ENCODE measurements around the gene INPP4A. TPM values are rescaled to one million over a fixed set of nuclear protein-coding genes. Genes with fewer than 3 reads are reported as not detected.

Gene INPP4A
- total and polyA plus RNA-seq, 2 of the 13 experiments (the other 11 are each of a cell fraction or from before 2014, with no cell fraction given): 10.1 to 10.9 TPM

DNA sequence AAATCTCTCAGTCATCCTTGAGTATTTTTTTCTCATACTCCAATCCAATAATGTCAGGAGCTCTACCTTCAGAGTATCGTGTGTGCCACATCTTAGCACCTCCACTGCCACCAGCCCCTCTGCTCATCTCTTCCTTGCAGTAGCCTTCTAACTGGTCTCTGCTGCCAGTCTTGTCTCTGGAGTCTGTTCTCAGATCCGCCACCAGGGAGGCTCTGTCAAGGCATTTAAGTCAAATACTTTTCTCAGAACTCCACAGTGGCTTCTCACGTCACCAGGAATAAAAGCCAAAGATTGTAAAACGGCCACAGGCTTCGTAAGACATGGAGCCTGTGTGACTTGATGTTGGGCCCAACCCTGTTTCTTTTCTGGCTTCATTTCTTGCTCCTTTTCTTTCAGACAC, 170.8 kb downstream of the INPP4A start:
- BruUV-seq (replicated peaks): no TSS peak
- H4K20me1 ChIP-seq (ENCODE audit: insufficient read depth, low read length): no peaks in the 10 kb centered on the region; the same call in 1 of the 2 replicates
- DNase-seq (ENCODE audit: low spot score): no peak
- 0 out of 2 replicates have a peak, but pooled peaks have one; percentile 16 for TF ChIP-seq POLR2AphosphoS5 (IDR thresholded peaks at IDR 0.05; ENCODE audit: low read depth, low read length)
- TF ChIP-seq ZNF773 (CRISPR knock-in tag; IDR thresholded peaks at IDR 0.05; ENCODE audit: borderline replicate concordance): no peak
- peak; percentile 28; the same call in 1 of the 2 replicates for TF ChIP-seq PAF1 (CRISPR knock-in tag; IDR thresholded peaks at IDR 0.05)
- TF ChIP-seq RBM22 (optimal IDR thresholded peaks at IDR 0.05; ENCODE audit: low read length): peak; percentile 64
- TF ChIP-seq GLI4 (CRISPR knock-in tag; IDR thresholded peaks at IDR 0.05; ENCODE audit: borderline replicate concordance): no peak
- 0 out of 2 replicates have a peak, but pooled peaks have one; percentile 43 for TF ChIP-seq POLR2G (IDR thresholded peaks at IDR 0.05; ENCODE audit: low read depth, low read length)
- H3K27me3 ChIP-seq (ENCODE audit: control insufficient read depth in 1 of 2, insufficient read depth in 2 of 2, low read length in 2 of 2): no peaks in the 10 kb centered on the region
- peak; percentile 71 for ATAC-seq
- FAIRE-seq: peak; percentile 12
- 94% methylated on average over 5 of the region's 5 CpGs for WGBS (ENCODE audit: low lambda C conversion rate)
- ChIA-PET CTCF (ENCODE audit: low intra/inter-chr PET ratio, low total read pairs) (no interaction called here), POLR2A (no interaction called here)
- peaks cover 9% of the 10 kb centered on the region for H3K79me2 ChIP-seq (ENCODE audit: insufficient read depth, low read length)
- no peak overlapping the region for H3K27ac ChIP-seq (ENCODE audit: extremely low read length, insufficient read depth, low read length)
- H3K36me3 ChIP-seq (replicated peaks in 1 of 2; ENCODE audit: control insufficient read depth in 1 of 2, insufficient read depth in 2 of 2, low read length in 2 of 2): peaks cover 18 to 60% of the 10 kb centered on the region in 2 experiments
- H3K4me2 ChIP-seq (ENCODE audit: low read depth, low read length): no peak overlapping the region
- no peak overlapping the region for H3K4me3 ChIP-seq (replicated peaks in 1 of 3; ENCODE audit: insufficient read depth in 1 of 3, low read depth in 2 of 3, low read length in 3 of 3)
- intact Hi-C loops (cut with micrococcal nuclease; ENCODE audit: unreplicated experiment) (no loop called here), in situ Hi-C loops (cut with HindIII; ENCODE audit: extremely low pct_ligation_motif_present, low pct_unique_long_range_greater_than_20kb) (no loop called here)
- no peaks in the 10 kb centered on the region for H3K9me3 ChIP-seq (ENCODE audit: low read length)
- no peak overlapping the region for H2AFZ ChIP-seq (ENCODE audit: low read length)
- H3K4me1 ChIP-seq (ENCODE audit: insufficient read depth, low read length): peaks cover 11% of the 10 kb centered on the region
- H3K9ac ChIP-seq (ENCODE audit: insufficient read depth, low read depth, low read length): no peak overlapping the region

DNA sequence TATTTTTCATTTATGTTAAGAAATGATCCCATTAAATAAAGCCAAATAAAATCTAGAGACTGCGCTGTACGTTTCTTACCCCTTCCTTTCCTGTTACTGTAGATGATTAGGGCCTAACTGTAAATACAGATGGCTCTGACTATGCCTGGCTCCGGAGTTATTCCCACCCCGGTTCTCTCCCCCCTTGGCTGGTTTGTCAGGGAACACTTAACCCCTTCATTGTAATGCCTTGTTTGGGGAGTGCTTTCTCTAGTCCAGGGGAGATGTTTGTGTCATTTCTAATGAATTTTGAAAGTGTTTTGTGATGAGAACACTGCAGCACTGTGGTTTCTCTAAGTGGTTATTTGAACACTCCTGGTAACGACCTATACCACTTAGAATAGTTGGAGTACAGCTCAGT, 172.5 kb downstream of the INPP4A start:
- no peak overlapping the region for H3K9ac ChIP-seq (ENCODE audit: insufficient read depth, low read depth, low read length)
- intact Hi-C loops (cut with micrococcal nuclease; ENCODE audit: unreplicated experiment): no loop called here
- no peaks in the 10 kb centered on the region for H3K27me3 ChIP-seq (ENCODE audit: control insufficient read depth in 1 of 2, insufficient read depth in 2 of 2, low read length in 2 of 2)
- H3K27ac ChIP-seq (ENCODE audit: extremely low read length, insufficient read depth, low read length): no peak overlapping the region
- H2AFZ ChIP-seq (ENCODE audit: low read length): no peak overlapping the region
- POLR2A ChIA-PET: interaction anchor here (1.5 kb wide), 1 partner anchor 8 kb away, joined by 6 read pairs; the partner anchor contains the start of genes COA5 and UNC50
- CTCF ChIA-PET (ENCODE audit: low intra/inter-chr PET ratio, low total read pairs): no interaction called here
- WGBS (ENCODE audit: low lambda C conversion rate): 77% methylated on average over 5 of the region's 5 CpGs
- H3K36me3 ChIP-seq (replicated peaks in 1 of 2; ENCODE audit: control insufficient read depth in 1 of 2, insufficient read depth in 2 of 2, low read length in 2 of 2): peaks cover 16 to 65% of the 10 kb centered on the region in 2 experiments
- H3K9me3 ChIP-seq (ENCODE audit: low read length): no peaks in the 10 kb centered on the region
- BruUV-seq (replicated peaks): no TSS peak
- H3K4me3 ChIP-seq (replicated peaks in 1 of 3; ENCODE audit: insufficient read depth in 1 of 3, low read depth in 2 of 3, low read length in 3 of 3): no peak overlapping the region
- DNase-seq (ENCODE audit: low spot score) (no peak), FAIRE-seq (no peak), ATAC-seq (peak; percentile 12; the same call in 1 of the 3 replicates)
- in situ Hi-C loops (cut with HindIII; ENCODE audit: extremely low pct_ligation_motif_present, low pct_unique_long_range_greater_than_20kb): no loop called here
- no peaks in the 10 kb centered on the region for H3K79me2 ChIP-seq (ENCODE audit: insufficient read depth, low read length)
- no peaks in the 10 kb centered on the region for H3K4me1 ChIP-seq (ENCODE audit: insufficient read depth, low read length)
- H4K20me1 ChIP-seq (ENCODE audit: insufficient read depth, low read length): no peaks in the 10 kb centered on the region
- H3K4me2 ChIP-seq (ENCODE audit: low read depth, low read length): no peak overlapping the region
- TF ChIP-seq PHB2 (IDR thresholded peaks at IDR 0.05; ENCODE audit: partially characterized antibody) (no peak), PAX8 (CRISPR knock-in tag; IDR thresholded peaks at IDR 0.05; ENCODE audit: borderline replicate concordance) (no peak), ZNF75D (CRISPR knock-in tag; IDR thresholded peaks at IDR 0.05; ENCODE audit: borderline replicate concordance) (no peak), REXO4 (CRISPR knock-in tag; IDR thresholded peaks at IDR 0.05; ENCODE audit: borderline replicate concordance) (no peak), RXRB (CRISPR knock-in tag; IDR thresholded peaks at IDR 0.05; ENCODE audit: borderline replicate concordance) (no peak), CEBPB (IDR thresholded peaks at IDR 0.05; ENCODE audit: borderline replicate concordance, low read depth, low read length) (no peak), ZEB1 (IDR thresholded peaks at IDR 0.05; ENCODE audit: insufficient replicate concordance, low read depth) (no peak), JUNB (CRISPR knock-in tag; IDR thresholded peaks at IDR 0.05; ENCODE audit: borderline replicate concordance) (no peak)
- TF ChIP-seq, protein P1, sequence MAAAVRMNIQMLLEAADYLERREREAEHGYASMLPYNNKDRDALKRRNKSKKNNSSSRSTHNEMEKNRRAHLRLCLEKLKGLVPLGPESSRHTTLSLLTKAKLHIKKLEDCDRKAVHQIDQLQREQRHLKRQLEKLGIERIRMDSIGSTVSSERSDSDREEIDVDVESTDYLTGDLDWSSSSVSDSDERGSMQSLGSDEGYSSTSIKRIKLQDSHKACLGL (CRISPR knock-in tag; IDR thresholded peaks at IDR 0.05): no peak
- TF ChIP-seq, protein P2, sequence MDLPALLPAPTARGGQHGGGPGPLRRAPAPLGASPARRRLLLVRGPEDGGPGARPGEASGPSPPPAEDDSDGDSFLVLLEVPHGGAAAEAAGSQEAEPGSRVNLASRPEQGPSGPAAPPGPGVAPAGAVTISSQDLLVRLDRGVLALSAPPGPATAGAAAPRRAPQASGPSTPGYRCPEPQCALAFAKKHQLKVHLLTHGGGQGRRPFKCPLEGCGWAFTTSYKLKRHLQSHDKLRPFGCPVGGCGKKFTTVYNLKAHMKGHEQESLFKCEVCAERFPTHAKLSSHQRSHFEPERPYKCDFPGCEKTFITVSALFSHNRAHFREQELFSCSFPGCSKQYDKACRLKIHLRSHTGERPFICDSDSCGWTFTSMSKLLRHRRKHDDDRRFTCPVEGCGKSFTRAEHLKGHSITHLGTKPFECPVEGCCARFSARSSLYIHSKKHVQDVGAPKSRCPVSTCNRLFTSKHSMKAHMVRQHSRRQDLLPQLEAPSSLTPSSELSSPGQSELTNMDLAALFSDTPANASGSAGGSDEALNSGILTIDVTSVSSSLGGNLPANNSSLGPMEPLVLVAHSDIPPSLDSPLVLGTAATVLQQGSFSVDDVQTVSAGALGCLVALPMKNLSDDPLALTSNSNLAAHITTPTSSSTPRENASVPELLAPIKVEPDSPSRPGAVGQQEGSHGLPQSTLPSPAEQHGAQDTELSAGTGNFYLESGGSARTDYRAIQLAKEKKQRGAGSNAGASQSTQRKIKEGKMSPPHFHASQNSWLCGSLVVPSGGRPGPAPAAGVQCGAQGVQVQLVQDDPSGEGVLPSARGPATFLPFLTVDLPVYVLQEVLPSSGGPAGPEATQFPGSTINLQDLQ (CRISPR knock-in tag; IDR thresholded peaks at IDR 0.05): no peak
